ENCODE measurements around the gene ESPL1. TPM values are rescaled to one million over a fixed set of nuclear protein-coding genes. Genes with fewer than 3 reads are reported as not detected.

Gene ESPL1
- total and polyA plus RNA-seq, 2 of the 13 experiments (the other 11 are each of a cell fraction or from before 2014, with no cell fraction given), result 5.8 to 11.5 TPM

GRCh38 chr12:53219292-53219955 lies 48.7 kb upstream of the ESPL1 start:
- Histone ChIP-seq H3K27ac (ENCODE audit: extremely low read length, insufficient read depth, low read length) (no peak overlapping the region), H2AFZ (ENCODE audit: low read length) (no peak overlapping the region), H3K9me3 (ENCODE audit: low read length) (no peaks in the 10 kb centered on the region), H4K20me1 (ENCODE audit: insufficient read depth, low read length) (no peaks in the 10 kb centered on the region), H3K4me1 (ENCODE audit: insufficient read depth, low read length) (peaks cover 64% of the 10 kb centered on the region), H3K4me3 (replicated peaks in 1 of 3; ENCODE audit: insufficient read depth in 1 of 3, low read depth in 2 of 3, low read length in 3 of 3) (peak overlapping the region; percentile 75 to 89 (median 89)), H3K4me2 (ENCODE audit: low read depth, low read length) (peak overlapping the region; percentile 100), H3K9ac (ENCODE audit: insufficient read depth, low read depth, low read length) (peak overlapping the region; percentile 31), H3K27me3 (ENCODE audit: control insufficient read depth in 1 of 2, insufficient read depth in 2 of 2, low read length in 2 of 2) (peaks cover 0 to 15% of the 10 kb centered on the region in 2 experiments; a peak in 3 of 5 replicates), H3K36me3 (replicated peaks in 1 of 2; ENCODE audit: control insufficient read depth in 1 of 2, insufficient read depth in 2 of 2, low read length in 2 of 2) (no peaks in the 10 kb centered on the region), H3K79me2 (ENCODE audit: insufficient read depth, low read length) (no peaks in the 10 kb centered on the region)
- ATAC-seq, result no peak
- in situ Hi-C loops (cut with HindIII; ENCODE audit: extremely low pct_ligation_motif_present, low pct_unique_long_range_greater_than_20kb), result loop anchor here (5.0 kb wide), 1 partner anchor 48 kb away; the partner anchor contains the start of gene ESPL1
- intact Hi-C loops (cut with micrococcal nuclease; ENCODE audit: unreplicated experiment), result no loop called here
- 7% methylated on average over 24 of the region's 27 CpGs for WGBS (ENCODE audit: low lambda C conversion rate)
- CTCF ChIA-PET (ENCODE audit: low intra/inter-chr PET ratio, low total read pairs), result no interaction called here
- no peak for FAIRE-seq
- BruUV-seq (replicated peaks), result no TSS peak
- DNase-seq (ENCODE audit: low spot score), result no peak
- POLR2A ChIA-PET, result interaction anchor here (1.0 to 3.7 kb wide), 11 partner anchors 11 to 282 kb away, joined by 3 to 17 read pairs (median 8); partner anchors contain the start of genes AAAS, CSAD, ESPL1 and PFDN5
- TF ChIP-seq SAP130 (CRISPR knock-in tag; IDR thresholded peaks at IDR 0.05; ENCODE audit: low read depth), result peak; percentile 14; the same call in 1 of the 2 replicates
- TF ChIP-seq JUND (CRISPR knock-in tag; IDR thresholded peaks at IDR 0.05), result no peak
- 0 out of 2 replicates have a peak, but pooled peaks have one; percentile 67 for TF ChIP-seq ZNF646 (CRISPR knock-in tag; IDR thresholded peaks at IDR 0.05)
- TF ChIP-seq ZFP36 (IDR thresholded peaks at IDR 0.05; ENCODE audit: borderline replicate concordance, low read depth, low read length, partially characterized antibody), result no peak
- no peak for TF ChIP-seq ELF3 (CRISPR knock-in tag; IDR thresholded peaks at IDR 0.05)
- TF ChIP-seq ZNF687 (CRISPR knock-in tag; IDR thresholded peaks at IDR 0.05), result peak; percentile 42
- TF ChIP-seq MEIS1 (CRISPR knock-in tag; IDR thresholded peaks at IDR 0.05; ENCODE audit: borderline replicate concordance), result no peak
- no peak for TF ChIP-seq TOE1 (CRISPR knock-in tag; IDR thresholded peaks at IDR 0.05)
- no peak for TF ChIP-seq SMAD3 (CRISPR knock-in tag; IDR thresholded peaks at IDR 0.05)
- TF ChIP-seq ZNF160 (CRISPR knock-in tag; IDR thresholded peaks at IDR 0.05), result no peak
- no peak for TF ChIP-seq MTF1 (CRISPR knock-in tag; IDR thresholded peaks at IDR 0.05)

All from HepG2 (cell line).